ENCODE data around the gene MICAL2.
"Not testable (repeated sequence)": the region's sequence is repeated elsewhere in the genome, so short reads cannot be mapped to it uniquely, and the experiment has no call there.

The MICAL2 gene

DNA sequence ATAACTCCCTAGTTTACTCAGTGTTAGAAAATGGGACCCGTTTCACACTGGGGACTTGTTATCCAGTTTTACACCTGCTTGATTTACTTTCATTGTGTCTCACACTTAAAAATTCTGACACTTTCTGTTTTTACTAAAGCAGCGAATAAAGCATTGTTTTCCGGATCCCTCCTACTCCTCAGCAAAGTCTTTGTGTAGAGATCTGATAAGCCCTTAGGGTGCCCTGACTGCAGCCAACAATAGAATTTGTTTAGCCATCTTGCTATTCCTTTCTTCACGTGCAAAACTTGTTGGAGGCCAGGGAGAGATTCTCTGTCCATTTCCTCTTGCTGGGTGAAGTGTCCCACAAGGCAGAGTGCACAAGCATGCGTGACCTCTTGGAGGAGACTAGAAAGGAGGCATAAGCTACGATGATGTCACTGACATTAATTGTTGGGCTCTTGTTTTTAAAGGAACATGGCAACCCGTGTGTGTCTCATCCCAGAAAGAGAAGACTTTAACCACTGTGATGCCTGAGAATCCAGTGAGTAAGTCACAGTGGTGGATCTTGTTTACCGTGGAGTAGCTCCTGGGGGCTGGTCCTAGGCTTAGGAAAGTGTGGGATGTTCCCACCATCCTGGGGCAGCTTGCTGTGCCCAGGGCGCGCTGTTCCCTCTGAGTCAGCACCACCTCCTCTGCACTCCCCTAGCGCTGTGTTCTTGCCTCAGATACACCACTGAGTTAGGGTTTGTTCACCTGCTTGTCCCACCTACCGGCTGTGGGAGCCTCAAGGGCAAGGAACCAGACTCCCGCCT is 27.7 kb downstream of the MICAL2 start:
- DNase-seq = no peak

- DNase-seq = no peak
Measured at GRCh38 chr11:12139144-12139881, 28.9 kb downstream of the MICAL2 start.

DNA sequence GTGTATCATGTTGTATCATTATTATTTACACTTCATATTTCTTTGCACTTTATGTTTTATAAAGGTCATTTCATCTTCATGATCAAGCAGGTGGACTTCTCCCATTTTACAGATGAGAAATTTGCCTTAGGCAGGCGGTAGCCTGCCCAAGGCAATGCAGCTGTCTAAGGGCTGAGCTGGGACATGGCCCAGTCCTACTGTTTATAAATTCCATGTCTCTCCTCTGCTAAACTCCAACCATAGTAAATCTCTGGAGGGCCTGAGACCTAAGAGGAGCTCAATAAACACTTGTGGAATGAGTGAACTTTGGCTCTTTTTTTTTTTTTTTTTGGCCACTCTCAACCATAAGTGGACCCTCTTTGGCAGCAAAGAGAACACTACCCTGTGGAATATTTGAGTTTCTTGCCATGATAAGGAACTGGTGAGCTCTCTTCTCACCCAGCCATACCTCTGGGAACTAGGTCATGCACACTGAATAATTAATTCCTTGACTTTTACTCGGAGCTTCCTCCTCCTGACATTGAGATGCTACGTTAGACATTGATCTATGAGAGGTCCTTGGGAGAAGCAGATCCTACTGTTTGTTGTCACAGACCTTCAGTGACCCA is 29.9 kb downstream of the MICAL2 start:
- DNase-seq = no peak

DNA sequence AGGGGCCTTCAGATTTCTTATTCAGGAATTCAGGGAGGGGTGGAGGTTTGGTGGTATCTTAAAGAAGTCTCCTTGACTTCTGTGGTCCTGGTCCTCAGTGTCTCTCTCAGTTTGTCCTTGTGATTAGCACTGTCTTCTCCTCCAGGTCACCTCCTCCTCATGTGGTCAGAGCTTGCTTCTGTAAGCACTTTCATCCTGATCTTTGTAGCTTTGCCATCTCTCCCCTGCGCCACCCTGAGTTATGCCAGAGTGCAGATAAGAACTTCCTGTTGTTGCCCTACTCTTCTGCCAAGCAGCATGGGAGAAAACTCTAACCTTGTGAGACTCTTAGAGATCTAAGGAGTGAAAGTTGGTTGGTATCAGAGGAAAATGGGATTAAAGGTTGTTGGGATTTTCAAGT is 30.9 kb downstream of the MICAL2 start:
- no peak for DNase-seq

DNA sequence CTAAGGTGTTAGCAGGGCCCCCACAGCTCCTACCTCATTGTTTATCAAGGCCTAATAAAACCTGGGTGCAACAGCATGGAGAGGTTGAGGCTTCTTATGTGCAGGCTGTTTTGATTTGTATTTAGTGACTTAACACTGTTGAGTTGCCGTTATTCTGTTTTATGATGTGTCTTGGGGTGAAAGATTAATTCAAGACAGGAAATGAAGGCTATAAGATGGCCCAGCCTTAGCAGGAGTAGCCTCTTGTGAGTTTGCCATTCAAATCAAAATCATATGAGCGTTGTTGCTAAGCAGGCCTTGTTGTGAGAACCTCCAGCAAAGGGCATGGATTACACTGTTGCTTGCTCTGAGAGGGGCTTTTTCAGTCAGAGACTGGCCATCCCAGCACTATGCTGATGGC is 31.8 kb downstream of the MICAL2 start:
- DNase-seq = no peak

- DNase-seq = no peak
Measured at GRCh38 chr11:12142909-12143308, 32.5 kb downstream of the MICAL2 start.

DNA sequence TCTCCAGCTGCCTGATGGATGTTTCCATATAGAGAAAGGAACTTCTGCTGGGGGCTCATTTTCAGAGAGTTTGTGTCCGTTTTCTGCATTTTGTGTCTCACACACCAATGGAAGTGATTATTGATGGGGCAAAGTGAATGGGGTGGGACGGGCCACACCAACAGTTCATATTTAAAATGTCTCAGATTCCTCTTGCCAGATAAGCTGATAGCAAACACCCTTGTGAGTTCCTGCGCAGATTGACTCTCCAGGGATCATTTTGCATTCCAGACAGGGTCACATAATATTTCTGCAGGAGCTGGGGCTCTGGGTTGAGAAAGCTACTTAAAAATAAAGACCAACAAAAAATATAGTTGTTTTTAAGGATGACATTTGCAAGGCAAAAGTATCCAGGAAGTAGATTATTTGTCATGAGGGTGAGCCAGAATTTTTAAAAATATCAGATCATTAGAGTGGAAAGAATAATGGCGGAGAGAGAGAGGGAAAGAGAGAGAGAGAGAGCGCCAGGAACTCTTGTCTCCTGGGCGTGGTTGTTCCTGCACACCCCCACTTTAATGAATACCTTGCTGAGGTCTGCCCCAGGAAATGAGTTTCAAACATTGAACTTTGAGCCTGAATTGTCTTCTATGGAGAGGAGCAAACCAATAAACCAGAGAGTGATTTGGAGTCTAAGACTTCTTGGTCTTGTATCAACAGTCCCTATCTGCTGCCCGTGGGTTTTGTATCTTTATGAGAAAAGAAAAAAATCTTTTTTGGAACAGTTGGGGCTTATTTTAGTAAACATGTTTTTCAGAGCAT is 33.3 kb downstream of the MICAL2 start:
- no peak for DNase-seq

- DNase-seq = no peak
Measured at GRCh38 chr11:12144330-12145174, 34.2 kb downstream of the MICAL2 start.

- DNase-seq = not testable (repeated sequence)
Measured at GRCh38 chr11:12146678-12147077, 36.3 kb downstream of the MICAL2 start.

- DNase-seq = no peak
Measured at GRCh38 chr11:12147827-12148226, 37.4 kb downstream of the MICAL2 start.

- DNase-seq = no peak
Measured at GRCh38 chr11:12148466-12148865, 38.1 kb downstream of the MICAL2 start.

DNA sequence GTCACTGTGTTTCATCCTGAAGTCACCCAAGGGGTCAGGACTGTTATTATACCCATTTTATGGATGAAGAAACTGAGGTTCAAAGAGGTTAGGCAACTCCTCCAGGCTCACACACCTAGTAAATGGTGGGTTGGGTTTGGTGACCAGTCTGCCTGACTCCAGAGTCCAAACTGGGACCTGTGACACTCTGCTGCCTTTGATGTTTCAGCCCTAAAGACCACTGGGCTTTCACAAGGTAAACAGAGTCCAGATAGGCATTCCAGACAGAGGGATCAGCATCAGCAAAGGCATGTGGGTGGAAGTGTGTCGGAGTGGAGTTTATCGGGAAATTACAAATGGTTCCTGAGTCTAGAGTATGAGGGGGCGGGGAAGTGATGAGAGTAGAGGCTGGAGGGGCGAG is 38.5 kb downstream of the MICAL2 start:
- no peak for DNase-seq

DNA sequence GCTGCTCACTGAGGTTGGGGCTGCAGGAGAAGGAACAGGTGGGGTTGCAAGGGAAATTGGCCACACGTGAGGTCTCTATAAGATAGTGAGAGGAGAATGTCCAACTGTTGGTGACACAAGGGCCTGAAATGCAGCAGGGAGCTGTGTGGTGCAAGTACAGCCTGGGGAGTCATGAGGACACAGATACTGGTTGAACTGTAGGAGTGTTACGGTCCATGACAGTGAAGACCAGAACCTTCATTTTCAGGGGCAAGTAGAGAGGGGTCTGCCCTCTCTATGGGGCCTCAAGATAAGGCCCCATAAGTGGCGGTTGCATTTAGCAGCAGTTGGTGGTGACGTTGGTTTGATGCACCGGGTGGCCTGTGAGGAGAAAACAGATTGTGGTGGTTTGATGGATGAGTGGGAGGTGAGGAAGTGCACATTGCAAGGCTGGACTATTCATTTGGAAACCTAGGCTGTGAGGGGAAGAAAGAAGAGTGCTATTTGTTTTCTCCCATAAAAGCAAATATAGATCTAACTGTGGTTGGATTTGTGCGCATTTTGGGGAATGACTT is 39.4 kb downstream of the MICAL2 start:
- DNase-seq = no peak

- no peak for DNase-seq
Measured at GRCh38 chr11:12150831-12151382, 40.5 kb downstream of the MICAL2 start.

DNA sequence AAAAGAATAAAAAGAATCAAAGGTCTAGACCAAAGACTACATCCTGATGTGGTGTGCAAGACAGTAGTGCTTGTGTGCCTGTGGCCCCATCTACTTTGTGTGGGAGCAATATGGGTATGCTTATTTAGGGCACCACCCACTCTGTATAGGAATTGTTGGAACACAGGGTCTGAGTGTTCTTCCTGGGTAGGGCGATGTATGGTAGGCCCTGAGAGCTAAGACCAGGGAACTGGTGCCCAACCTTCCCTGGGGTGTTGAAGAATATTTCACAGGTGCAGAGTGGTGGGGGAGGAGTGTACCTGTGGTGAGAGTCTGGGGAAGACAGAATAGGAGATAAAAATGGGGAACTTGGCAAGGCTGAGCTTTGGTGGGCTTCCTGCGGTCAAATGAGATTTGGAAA is 41.9 kb downstream of the MICAL2 start:
- DNase-seq = no peak

- DNase-seq = no peak
Measured at GRCh38 chr11:12154871-12155668, 44.7 kb downstream of the MICAL2 start.

DNA sequence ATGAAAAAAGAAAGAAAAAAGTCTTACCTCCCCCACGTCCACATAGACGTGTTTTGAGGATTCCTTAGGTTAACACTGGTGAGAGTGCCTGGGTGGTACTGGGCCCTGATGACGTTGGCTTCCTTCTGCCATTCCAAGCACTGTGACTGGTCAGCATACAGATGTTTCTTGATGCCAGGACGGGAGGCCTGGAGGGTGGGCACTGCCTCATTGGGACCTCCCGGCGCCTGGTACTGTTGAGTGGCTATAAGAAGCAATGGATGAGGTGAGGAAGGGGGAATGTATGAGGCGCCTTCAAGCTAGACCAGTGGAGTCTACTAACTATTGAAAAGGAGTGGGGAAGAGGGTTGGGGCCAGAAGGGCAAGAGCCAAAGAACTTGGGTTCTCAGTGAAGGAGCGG is 45.3 kb downstream of the MICAL2 start:
- no peak for DNase-seq

DNA sequence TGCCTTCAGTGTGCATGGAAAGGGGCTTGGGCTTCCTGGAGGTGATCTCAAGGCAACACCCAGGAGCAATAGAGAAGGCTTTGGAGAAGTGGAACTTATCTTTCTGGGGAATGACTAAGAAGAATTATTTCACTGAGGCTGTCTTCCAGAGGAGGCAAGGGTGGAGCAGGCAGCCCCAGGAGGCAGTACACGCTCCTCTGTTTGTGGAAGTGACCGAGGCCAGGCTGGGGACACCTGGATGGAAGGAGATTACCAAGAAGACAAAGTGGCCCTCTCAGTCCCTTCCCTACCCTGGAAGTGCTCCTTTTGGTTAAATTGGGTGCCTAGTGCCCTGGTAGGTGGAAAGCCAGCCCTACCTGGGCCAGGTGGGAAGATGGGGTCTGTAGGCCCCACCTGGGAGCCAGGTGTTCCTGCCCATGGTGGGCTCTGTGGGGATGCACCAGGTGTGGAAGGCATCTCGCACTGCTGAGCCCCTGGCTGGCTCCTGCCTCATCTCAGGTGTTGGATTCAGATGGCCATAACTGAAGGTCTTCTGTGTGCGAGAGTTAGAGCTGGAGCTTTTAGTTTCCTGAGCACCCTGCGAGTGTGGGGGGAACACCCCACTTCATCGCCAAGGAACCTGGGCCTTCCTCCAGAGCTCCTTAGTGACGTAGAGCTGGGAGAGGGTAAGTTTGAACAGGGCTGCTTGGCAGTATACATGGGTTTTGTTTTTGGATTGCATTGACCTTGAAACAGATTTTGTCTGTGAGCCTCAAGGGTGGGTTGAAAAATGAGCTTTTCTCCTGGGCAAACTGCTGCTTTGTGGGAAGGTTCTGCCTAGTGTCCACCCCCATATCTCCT is 46.1 kb downstream of the MICAL2 start:
- DNase-seq = no peak

DNA sequence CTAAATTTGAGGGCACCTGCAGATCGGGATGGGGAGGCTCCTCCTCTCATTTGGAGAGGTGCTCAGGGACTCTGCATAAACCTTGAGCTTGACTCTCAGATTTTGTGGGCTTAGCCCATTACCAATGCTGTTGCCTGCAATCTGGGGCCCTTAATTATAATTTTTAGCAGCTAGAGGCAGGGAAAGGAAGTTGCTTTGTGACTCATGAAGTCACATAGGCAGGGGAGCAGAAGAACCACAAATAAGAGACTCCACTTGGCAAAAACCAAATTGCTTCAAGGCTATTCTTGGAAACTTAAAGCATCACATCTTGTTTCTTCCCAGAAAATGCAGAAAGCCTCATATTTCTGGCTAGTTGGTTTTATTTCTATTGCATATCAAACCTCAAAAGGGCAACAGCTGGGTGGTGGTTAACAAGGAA is 46.9 kb downstream of the MICAL2 start:
- no peak for DNase-seq

GRCh38 chr11:12158909-12159308 is 48.5 kb downstream of the MICAL2 start:
- no peak for DNase-seq
